HT1080 (cell line): ENCODE results near the gene CHIC2. TPM values are rescaled to one million over a fixed set of nuclear protein-coding genes. Genes with fewer than 3 reads are reported as not detected.
"Not testable (repeated sequence)": the region's sequence is repeated elsewhere in the genome, so short reads cannot be mapped to it uniquely, and the experiment has no call there.

Experiments used
- DNase-seq: peaks from one replicate; pipeline ENCODE4 v3.0.0-alpha.2; 2015; ENCODE audit warnings: low read depth
- total RNA-seq: library from RNA; depleted of rRNA; stranded (reverse); fragments of >200 nt; shearing (Covaris generic); gene quantifications from 2 replicates; pipeline ENCODE4 v1.2.3, GENCODE V29; 2014

The CHIC2 gene
- total RNA-seq, 1 experiment from 2014 or later = 48.0 TPM

GRCh38 chr4:54061873-54062272 is 2.5 kb downstream of the CHIC2 start:
- no peak for DNase-seq

- DNase-seq = no peak
These were observed 3.3 kb downstream of the CHIC2 start for GRCh38 chr4:54061067-54061466.

GRCh38 chr4:54060116-54060515 is 4.3 kb downstream of the CHIC2 start:
- DNase-seq = no peak

GRCh38 chr4:54058171-54058570 is 6.2 kb downstream of the CHIC2 start:
- no peak for DNase-seq

- DNase-seq = no peak
These were observed 8.0 kb downstream of the CHIC2 start for GRCh38 chr4:54056360-54056759.

- no peak for DNase-seq
These were observed 8.9 kb downstream of the CHIC2 start for GRCh38 chr4:54055494-54055893.

- DNase-seq = no peak
These were observed 9.9 kb downstream of the CHIC2 start for GRCh38 chr4:54054501-54054900.

GRCh38 chr4:54053322-54053721 is 11.1 kb downstream of the CHIC2 start:
- not testable (repeated sequence) for DNase-seq

GRCh38 chr4:54050214-54050904 is 14.0 kb downstream of the CHIC2 start:
- peak; percentile 61 for DNase-seq

GRCh38 chr4:54043630-54044029 is 20.8 kb downstream of the CHIC2 start:
- DNase-seq = not testable (repeated sequence)

- no peak for DNase-seq
These were observed 22.5 kb downstream of the CHIC2 start for GRCh38 chr4:54041933-54042332.

GRCh38 chr4:54041100-54041499 is 23.3 kb downstream of the CHIC2 start:
- DNase-seq = no peak

GRCh38 chr4:54038056-54038455 is 26.3 kb downstream of the CHIC2 start:
- no peak for DNase-seq

GRCh38 chr4:54036184-54036583 is 28.2 kb downstream of the CHIC2 start:
- DNase-seq = no peak

GRCh38 chr4:54032558-54033135 is 31.8 kb downstream of the CHIC2 start:
- no peak for DNase-seq

- no peak for DNase-seq
These were observed 37.1 kb downstream of the CHIC2 start for GRCh38 chr4:54027311-54027710.

- no peak for DNase-seq
These were observed 38.8 kb downstream of the CHIC2 start for GRCh38 chr4:54025582-54025981.

GRCh38 chr4:54023019-54023418 is 41.4 kb downstream of the CHIC2 start:
- not testable (repeated sequence) for DNase-seq

GRCh38 chr4:54017974-54018373 is 46.4 kb downstream of the CHIC2 start:
- DNase-seq = no peak

GRCh38 chr4:54017308-54017707 is 47.1 kb downstream of the CHIC2 start:
- no peak for DNase-seq

GRCh38 chr4:54016504-54016903 is 47.9 kb downstream of the CHIC2 start:
- DNase-seq = no peak

GRCh38 chr4:54015423-54016030 is 48.9 kb downstream of the CHIC2 start:
- DNase-seq = no peak

GRCh38 chr4:54014666-54015160 is 49.7 kb downstream of the CHIC2 start:
- DNase-seq = no peak
